SU-DHL-6 (cell line): ENCODE data around the gene LIPH.
A peak's percentile ranks its signal among the peaks of the same experiment; 100 is the strongest.

Source experiments
- H2AFZ ChIP-seq: fragments of 200-600 bp; sonication (generic); 2 replicates; pipeline ENCODE4 v1.6.1; 2014; ENCODE audit warnings: low read depth, mild to moderate bottlenecking, moderate library complexity, mixed read lengths, antibody characterized with exemption, low read length; ENCODE audit not compliant: severe bottlenecking
- H3F3A ChIP-seq: fragments of 200-600 bp; shearing (Covaris generic); 2 replicates; pipeline ENCODE4 v1.6.0; 2016; ENCODE audit warnings: antibody characterized with exemption, mild to moderate bottlenecking; ENCODE audit not compliant: insufficient read depth
- H3K27ac ChIP-seq: fragments of 200-600 bp; sonication (generic); 2 replicates; pipeline ENCODE4 v1.5.1; 2016; ENCODE audit warnings: low read depth, mild to moderate bottlenecking, low read length, moderate library complexity, mixed read lengths
- H3K27me3 ChIP-seq: fragments of 200-600 bp; sonication (generic), shearing (Covaris generic); 2 replicates; pipeline ENCODE4 v1.6.0; 2014; ENCODE audit warnings: mild to moderate bottlenecking, low read length
- H3K36me3 ChIP-seq: fragments of 200-600 bp; sonication (generic); 2 replicates; pipeline ENCODE4 v1.6.1; 2014; ENCODE audit warnings: mild to moderate bottlenecking, low read length, mixed read lengths
- H3K4me2 ChIP-seq: fragments of 300-600, 200-600 bp; shearing (Covaris generic), sonication (generic); 2 replicates; pipeline ENCODE4 v1.6.0; 2014; ENCODE audit warnings: low read length, low read depth, mild to moderate bottlenecking; ENCODE audit not compliant: poor library complexity, severe bottlenecking
- H3K4me3 ChIP-seq: fragments of 200-600 bp; sonication (generic); 2 replicates; pipeline ENCODE4 v1.5.1; 2014; ENCODE audit warnings: antibody characterized with exemption, low read length, mild to moderate bottlenecking, mixed read lengths; ENCODE audit not compliant: insufficient read depth, poor library complexity, severe bottlenecking
- H3K79me2 ChIP-seq: fragments of 200-600 bp; sonication (generic); 2 replicates; pipeline ENCODE4 v1.6.1; 2014; ENCODE audit warnings: mild to moderate bottlenecking, low read length, moderate library complexity; ENCODE audit not compliant: insufficient read depth
- H3K9ac ChIP-seq: fragments of 200-600 bp; sonication (generic); 2 replicates; pipeline ENCODE4 v1.7.0; 2014; ENCODE audit warnings: mild to moderate bottlenecking, low read length
- H3K9me2 ChIP-seq: fragments of 200-600 bp; sonication (generic); replicated peaks from 2 replicates; pipeline ENCODE4 v1.6.1; 2014; ENCODE audit warnings: low read length; ENCODE audit not compliant: insufficient read depth
- H3K9me3 ChIP-seq: fragments of 200-600 bp; sonication (generic); 2 replicates; pipeline ENCODE4 v1.6.1; 2014; ENCODE audit warnings: low read length, mixed read lengths; ENCODE audit not compliant: insufficient read depth
- H4K20me1 ChIP-seq: fragments of 200-600 bp; sonication (generic); 2 replicates; pipeline ENCODE4 v1.6.1; 2014; ENCODE audit warnings: low read depth, mild to moderate bottlenecking, antibody characterized with exemption, low read length, moderate library complexity, mixed read lengths
- CTCF ChIP-seq: fragments of 200-600 bp; sonication (generic); IDR thresholded peaks from one replicate; pipeline ENCODE4 v1.5.1; 2017; ENCODE audit warnings: antibody characterized with exemption, mild to moderate bottlenecking, low read length, moderate library complexity; ENCODE audit not compliant: insufficient read depth, poor library complexity, severe bottlenecking
- EZH2phosphoT487 ChIP-seq: fragments of 200-600 bp; sonication (generic), shearing (Covaris generic); conservative IDR thresholded peaks from 2 replicates; pipeline ENCODE4 v1.6.1; 2018; ENCODE audit warnings: mild to moderate bottlenecking, antibody characterized with exemption, low read length, moderate library complexity, mixed read lengths

Gene LIPH

GRCh38 chr3:185537369-185537970, 14.9 kb downstream of the LIPH start:
- Histone ChIP-seq H3K4me3 (no peak overlapping the region), H3K4me2 (peak overlapping the region; percentile 27), H3K9me3 (no peaks in the 10 kb centered on the region), H4K20me1 (no peaks in the 10 kb centered on the region), H3K79me2 (no peaks in the 10 kb centered on the region), H3K27ac (no peak overlapping the region), H3K9me2 (no peaks in the 10 kb centered on the region), H3F3A (no peaks in the 10 kb centered on the region), H3K9ac (no peak overlapping the region), H3K27me3 (no peaks in the 10 kb centered on the region), H2AFZ (peak overlapping the region; percentile 87), H3K36me3 (no peaks in the 10 kb centered on the region)
- TF ChIP-seq CTCF (no peak), EZH2phosphoT487 (no peak)

- no peak overlapping the region for H3K9ac ChIP-seq
- no peak overlapping the region for H3K27ac ChIP-seq
- no peak overlapping the region for H3K4me3 ChIP-seq
- H3K9me2 ChIP-seq: no peaks in the 10 kb centered on the region
- H3K79me2 ChIP-seq: no peaks in the 10 kb centered on the region
- H3K4me2 ChIP-seq: no peak overlapping the region
- no peaks in the 10 kb centered on the region for H3F3A ChIP-seq
- H3K36me3 ChIP-seq: no peaks in the 10 kb centered on the region
- no peak overlapping the region for H2AFZ ChIP-seq
- no peak for TF ChIP-seq EZH2phosphoT487
- TF ChIP-seq CTCF: no peak
- H3K27me3 ChIP-seq: no peaks in the 10 kb centered on the region
- H4K20me1 ChIP-seq: no peaks in the 10 kb centered on the region
- no peaks in the 10 kb centered on the region for H3K9me3 ChIP-seq
Observed at GRCh38 chr3:185534511-185534910, 17.9 kb downstream of the LIPH start.

GRCh38 chr3:185532901-185533300, 19.5 kb downstream of the LIPH start:
- Histone ChIP-seq H3F3A (no peaks in the 10 kb centered on the region), H3K27ac (no peak overlapping the region), H2AFZ (no peak overlapping the region), H3K9ac (no peak overlapping the region), H3K4me3 (no peak overlapping the region), H3K27me3 (no peaks in the 10 kb centered on the region), H3K79me2 (no peaks in the 10 kb centered on the region), H3K9me3 (no peaks in the 10 kb centered on the region), H3K36me3 (no peaks in the 10 kb centered on the region), H3K4me2 (no peak overlapping the region), H3K9me2 (no peaks in the 10 kb centered on the region), H4K20me1 (no peaks in the 10 kb centered on the region)
- TF ChIP-seq CTCF (no peak), EZH2phosphoT487 (no peak)
